OCI-LY1 (cell line): ENCODE data around the gene NALCN.

Experiments
- H2AFZ ChIP-seq: fragments of 200-600 bp; sonication (generic), shearing (Covaris generic); 2 replicates; pipeline ENCODE4 v1.6.0; 2014; ENCODE audit warnings: antibody characterized with exemption, mild to moderate bottlenecking, low read length
- H3F3A ChIP-seq: fragments of 200-600 bp; sonication (generic), shearing (Covaris generic); 2 replicates; pipeline ENCODE4 v1.6.0; 2014; ENCODE audit warnings: mild to moderate bottlenecking, antibody characterized with exemption, low read length, moderate library complexity; ENCODE audit not compliant: insufficient read depth
- H3K27ac ChIP-seq: fragments of 200-600 bp; sonication (generic); 2 replicates; pipeline ENCODE4 v1.5.1; 2014; ENCODE audit warnings: low read length, mixed run types, mild to moderate bottlenecking, low read depth; ENCODE audit not compliant: poor library complexity, severe bottlenecking
- H3K27me3 ChIP-seq: fragments of 200-600 bp; sonication (generic); 2 replicates; pipeline ENCODE4 v1.6.0; 2014; ENCODE audit warnings: antibody characterized with exemption, mild to moderate bottlenecking, low read length, moderate library complexity; ENCODE audit not compliant: insufficient read depth
- H3K36me3 ChIP-seq: fragments of 200-600 bp; sonication (generic); 2 replicates; pipeline ENCODE4 v1.6.1; 2014; ENCODE audit warnings: mild to moderate bottlenecking, antibody characterized with exemption, low read length, moderate library complexity, mixed read lengths; ENCODE audit not compliant: insufficient read depth
- H3K4me1 ChIP-seq: fragments of 200-600 bp; sonication (generic); 2 replicates; pipeline ENCODE4 v1.5.1; 2014; ENCODE audit warnings: mild to moderate bottlenecking, low read length, moderate library complexity; ENCODE audit not compliant: insufficient read depth, severe bottlenecking
- H3K4me2 ChIP-seq: fragments of 200-600 bp; sonication (generic), shearing (Covaris generic); 2 replicates; pipeline ENCODE4 v1.6.1; 2014; ENCODE audit warnings: low read length
- H3K4me3 ChIP-seq: fragments of 200-600 bp; sonication (generic); 2 replicates; pipeline ENCODE4 v1.5.1; 2014; ENCODE audit warnings: low read length, low read depth, mild to moderate bottlenecking, mixed read lengths; ENCODE audit not compliant: poor library complexity, severe bottlenecking
- H3K79me2 ChIP-seq: fragments of 200-600 bp; shearing (Covaris generic); 2 replicates; pipeline ENCODE4 v1.6.1; 2016; ENCODE audit warnings: mixed run types, low read length, mixed read lengths; ENCODE audit not compliant: insufficient read depth
- H3K9ac ChIP-seq: fragments of 200-600 bp; sonication (generic), shearing (Covaris generic); 2 replicates; pipeline ENCODE4 v1.6.1; 2014; ENCODE audit warnings: mild to moderate bottlenecking, low read length, mixed read lengths
- H3K9me2 ChIP-seq: fragments of 200-600 bp; sonication (generic), shearing (Covaris generic); 2 replicates; pipeline ENCODE4 v1.6.1; 2014; ENCODE audit warnings: low read depth, mild to moderate bottlenecking, low read length, mixed read lengths
- H3K9me3 ChIP-seq: fragments of 200-600 bp; shearing (Covaris generic); 2 replicates; pipeline ENCODE4 v1.6.1; 2014; ENCODE audit warnings: low read length, mixed read lengths
- H4K20me1 ChIP-seq: fragments of 200-600 bp; sonication (generic), shearing (Covaris generic); 2 replicates; pipeline ENCODE4 v1.6.0; 2016; ENCODE audit warnings: mild to moderate bottlenecking, low read length; ENCODE audit not compliant: insufficient read depth
- CTCF ChIP-seq: fragments of 200-600 bp; sonication (generic), shearing (Covaris generic); IDR thresholded peaks from 2 replicates; pipeline ENCODE4 v1.5.1; 2017; ENCODE audit warnings: mild to moderate bottlenecking, antibody characterized with exemption, low read length, moderate library complexity, mixed read lengths
- EZH2 ChIP-seq: fragments of 200-600 bp; sonication (generic), shearing (Covaris generic); IDR thresholded peaks from 2 replicates; pipeline ENCODE4 v1.8.0; 2017; ENCODE audit warnings: borderline replicate concordance, mixed run types, mild to moderate bottlenecking, antibody characterized with exemption, low read length, moderate library complexity, mixed read lengths

Gene NALCN

GRCh38 chr13:101242720-101243119, 173.6 kb downstream of the NALCN start:
- Histone ChIP-seq H3K4me2 (no peak overlapping the region), H3K36me3 (no peaks in the 10 kb centered on the region), H3K9ac (no peak overlapping the region), H3K9me3 (no peaks in the 10 kb centered on the region), H3K27me3 (no peaks in the 10 kb centered on the region), H3K4me1 (no peaks in the 10 kb centered on the region), H4K20me1 (no peaks in the 10 kb centered on the region), H3F3A (no peaks in the 10 kb centered on the region), H2AFZ (no peak overlapping the region), H3K27ac (no peak overlapping the region), H3K9me2 (no peaks in the 10 kb centered on the region), H3K79me2 (no peaks in the 10 kb centered on the region), H3K4me3 (no peak overlapping the region)
- TF ChIP-seq CTCF (no peak), EZH2 (no peak)

- Histone ChIP-seq H3K4me1 (no peaks in the 10 kb centered on the region), H3K4me2 (no peak overlapping the region), H3K27me3 (no peaks in the 10 kb centered on the region), H4K20me1 (no peaks in the 10 kb centered on the region), H3K79me2 (no peaks in the 10 kb centered on the region), H3K4me3 (no peak overlapping the region), H3K9me3 (no peaks in the 10 kb centered on the region), H3K36me3 (no peaks in the 10 kb centered on the region), H3K27ac (no peak overlapping the region), H3K9ac (no peak overlapping the region), H3F3A (no peaks in the 10 kb centered on the region), H2AFZ (no peak overlapping the region), H3K9me2 (no peaks in the 10 kb centered on the region)
- TF ChIP-seq EZH2, result no peak
Measured at GRCh38 chr13:101238555-101238954, 177.8 kb downstream of the NALCN start.

- Histone ChIP-seq H3K36me3 (no peaks in the 10 kb centered on the region), H3K27ac (no peak overlapping the region), H3K4me1 (no peaks in the 10 kb centered on the region), H3K9me2 (no peaks in the 10 kb centered on the region), H3K4me2 (no peak overlapping the region), H3K9ac (no peak overlapping the region), H4K20me1 (no peaks in the 10 kb centered on the region), H3K9me3 (no peaks in the 10 kb centered on the region), H3K79me2 (no peaks in the 10 kb centered on the region), H2AFZ (no peak overlapping the region), H3K27me3 (no peaks in the 10 kb centered on the region), H3K4me3 (no peak overlapping the region), H3F3A (no peaks in the 10 kb centered on the region)
- TF ChIP-seq CTCF (no peak), EZH2 (no peak)
Measured at GRCh38 chr13:101231751-101232428, 184.4 kb downstream of the NALCN start.
